D721Med (cell line): ENCODE measurements around the gene FOXP1.

Experiments used
- DNase-seq: peaks from one replicate; pipeline ENCODE4 v3.0.0; 2011; ENCODE audit warnings: low spot score; ENCODE audit not compliant: insufficient read length
- FAIRE-seq: peaks from 2 replicates; lab custom pipeline; 2011; peaks lifted over from hg19 to GRCh38; lab: Jason Lieb, UNC
- CTCF ChIP-seq: IDR thresholded peaks from 2 replicates; pipeline ENCODE4 v1.5.1; 2012; ENCODE audit warnings: mild to moderate bottlenecking, control low read depth; ENCODE audit not compliant: insufficient read depth; ENCODE audit errors: missing control alignments

The FOXP1 gene

GRCh38 chr3:71591101-71591500 lies 7.6 kb upstream of the FOXP1 start:
- FAIRE-seq = no peak
- TF ChIP-seq CTCF = no peak

GRCh38 chr3:71589132-71589531 lies 5.6 kb upstream of the FOXP1 start:
- FAIRE-seq (no peak), DNase-seq (no peak)

More at GRCh38 chr3:71591101-71591500, 7.6 kb upstream of the FOXP1 start:
- no peak for DNase-seq

GRCh38 chr3:71587958-71588357 lies 4.4 kb upstream of the FOXP1 start:
- no peak for DNase-seq
- FAIRE-seq = no peak
- no peak for TF ChIP-seq CTCF

More at GRCh38 chr3:71589132-71589531, 5.6 kb upstream of the FOXP1 start:
- no peak for TF ChIP-seq CTCF

GRCh38 chr3:71586810-71587242 lies 3.3 kb upstream of the FOXP1 start:
- FAIRE-seq (peak; percentile 51), DNase-seq (no peak)
- no peak for TF ChIP-seq CTCF

- FAIRE-seq = no peak
- no peak for DNase-seq
- TF ChIP-seq CTCF = peak; percentile 68
These were observed 2.6 kb upstream of the FOXP1 start for GRCh38 chr3:71585887-71586809.

GRCh38 chr3:71585131-71585530 lies 1.6 kb upstream of the FOXP1 start:
- FAIRE-seq = no peak
- no peak for DNase-seq
- no peak for TF ChIP-seq CTCF
